HepG2 (cell line): ENCODE measurements around the gene VPS13D. TPM values are rescaled to one million over a fixed set of nuclear protein-coding genes. Genes with fewer than 3 reads are reported as not detected.

Source experiments
- ATF7-NPFF ChIP-seq: sonication (generic); formaldehyde crosslinking; IDR thresholded peaks from 2 replicates; pipeline ENCODE4 v1.8.1; 2023; ENCODE audit warnings: mild to moderate bottlenecking, low read depth, missing genetic modification reagents, moderate library complexity
- DMTF1 ChIP-seq: sonication (generic); formaldehyde crosslinking; IDR thresholded peaks from 2 replicates; pipeline ENCODE4 v1.4.0; 2020; ENCODE audit warnings: mild to moderate bottlenecking, missing genetic modification reagents
- DRAP1 ChIP-seq: IDR thresholded peaks from 2 replicates; pipeline ENCODE4 v1.6.1; 2016; ENCODE audit warnings: missing genetic modification reagents, missing compliant biosample characterization
- EEA1 ChIP-seq: sonication (generic); formaldehyde crosslinking; IDR thresholded peaks from 2 replicates; pipeline ENCODE4 v1.5.1; 2020; ENCODE audit warnings: mild to moderate bottlenecking, missing genetic modification reagents, borderline replicate concordance
- MLXIP ChIP-seq: sonication (generic); formaldehyde crosslinking; IDR thresholded peaks from 2 replicates; pipeline ENCODE4 v1.9.0; 2021; ENCODE audit warnings: missing genetic modification reagents, borderline replicate concordance
- PLRG1 ChIP-seq: fragments of 450-650 bp; conservative IDR thresholded peaks from 2 replicates; pipeline ENCODE4 v1.6.1; 2016
- RXRB ChIP-seq: IDR thresholded peaks from 2 replicates; pipeline ENCODE4 v1.6.1; 2016; ENCODE audit warnings: borderline replicate concordance, missing genetic modification reagents, missing compliant biosample characterization
- TFE3 ChIP-seq: IDR thresholded peaks from 2 replicates; pipeline ENCODE4 v1.6.1; 2016
- ZBTB2 ChIP-seq: sonication (generic); formaldehyde crosslinking; IDR thresholded peaks from 2 replicates; pipeline ENCODE4 v1.8.0; 2022; ENCODE audit warnings: low read depth, missing genetic modification reagents
- ZBTB3 ChIP-seq: sonication (generic); formaldehyde crosslinking; IDR thresholded peaks from 2 replicates; pipeline ENCODE4 v1.4.0; 2020; ENCODE audit warnings: low read depth, mild to moderate bottlenecking, moderate library complexity, missing genetic modification reagents, borderline replicate concordance
- ZFP90 ChIP-seq: sonication (generic); formaldehyde crosslinking; IDR thresholded peaks from 2 replicates; pipeline ENCODE4 v1.8.0; 2022; ENCODE audit warnings: missing genetic modification reagents, mild to moderate bottlenecking, inconsistent platforms, borderline replicate concordance
- ZNF10 ChIP-seq: sonication (generic); formaldehyde crosslinking; IDR thresholded peaks from 2 replicates; pipeline ENCODE4 v1.4.0; 2020; ENCODE audit warnings: mild to moderate bottlenecking, low read depth, missing genetic modification reagents, borderline replicate concordance
- ZNF251 ChIP-seq: sonication (generic); formaldehyde crosslinking; IDR thresholded peaks from 2 replicates; pipeline ENCODE4 v1.9.0; 2021; ENCODE audit warnings: mild to moderate bottlenecking, missing genetic modification reagents
- ZNF331 ChIP-seq: sonication (generic); formaldehyde crosslinking; IDR thresholded peaks from 2 replicates; pipeline ENCODE4 v1.4.0; 2020; ENCODE audit warnings: missing genetic modification reagents
- ZNF776 ChIP-seq: sonication (generic); formaldehyde crosslinking; IDR thresholded peaks from 2 replicates; pipeline ENCODE4 v1.4.0; 2020; ENCODE audit warnings: mild to moderate bottlenecking, missing genetic modification reagents
- polyA plus RNA-seq, 8 experiments: library from polyadenylated mRNA; depleted of rRNA in 3 of 8; stranded (reverse) in 7 of 8; unstranded in 1 of 8; fragments of >200 nt; fragmentation: Illumina TruSeq in 4 of 8; extraction: Trizol in 4 of 8; gene quantifications; 2 replicates each; pipeline versions ENCODE4 v1.2.1 to v1.2.3, GENCODE V29; 2011 to 2016; ENCODE audit warnings: low read depth in 4 of 8, missing spikeins in 1 of 8, mixed read lengths in 1 of 8; ENCODE audit not compliant: insufficient read depth in 1 of 8
- total RNA-seq, 5 experiments: library from RNA; depleted of rRNA; stranded (reverse); fragments of >200 nt; fragmentation: Illumina TruSeq; extraction: Trizol; gene quantifications; 2 replicates each; pipeline ENCODE4 v1.2.3, GENCODE V29; 2016; ENCODE audit warnings: low read depth in 1 of 5

VPS13D gene
- total and polyA plus RNA-seq, 2 of the 13 experiments (the other 11 are each of a cell fraction or from before 2014, with no cell fraction given) = 8.6 to 13.9 TPM

- TF ChIP-seq DRAP1 = peak; percentile 96
- TF ChIP-seq ZNF331 = peak; percentile 84
- TF ChIP-seq RXRB (CRISPR knock-in tag) = peak; percentile 98
- peak; percentile 94 for TF ChIP-seq ZFP90 (CRISPR knock-in tag)
- TF ChIP-seq PLRG1 = no peak
- TF ChIP-seq TFE3 (CRISPR knock-in tag) = peak; percentile 61; the same call in 1 of the 2 replicates
- TF ChIP-seq EEA1 (CRISPR knock-in tag) = no peak
- no peak for TF ChIP-seq ATF7-NPFF (CRISPR knock-in tag)
- TF ChIP-seq ZBTB3 (CRISPR knock-in tag) = no peak
- TF ChIP-seq DMTF1 (CRISPR knock-in tag) = no peak
- TF ChIP-seq ZNF251 (CRISPR knock-in tag) = no peak
- TF ChIP-seq ZBTB2 (CRISPR knock-in tag) = no peak
- TF ChIP-seq ZNF776 (CRISPR knock-in tag) = no peak
- TF ChIP-seq MLXIP (CRISPR knock-in tag) = no peak
- no peak for TF ChIP-seq ZNF10
Measured at GRCh38 chr1:12477936-12478611, 248.2 kb downstream of the VPS13D start (continued).
